Retinal pigment epithelial cell (primary cell): ENCODE data around the gene PLK5.

Experiments
- DNase-seq: peaks from one replicate; pipeline ENCODE4 v3.0.0-alpha.2; 2010; ENCODE audit warnings: low read depth
- H3K4me3 ChIP-seq: 2 replicates; pipeline ENCODE4 v1.5.1; 2011; ENCODE audit warnings: mild to moderate bottlenecking, low read length, control low read depth, moderate library complexity
- CTCF ChIP-seq: conservative IDR thresholded peaks from 2 replicates; pipeline ENCODE4 v1.5.1; 2011; ENCODE audit warnings: low read depth, low read length, control low read depth, inconsistent platforms

The PLK5 gene

GRCh38 chr19:1580382-1580781 lies 56.5 kb downstream of the PLK5 start:
- no peak for DNase-seq
- no peak overlapping the region for H3K4me3 ChIP-seq
- TF ChIP-seq CTCF: no peak

- H3K4me3 ChIP-seq: no peak overlapping the region
- no peak for TF ChIP-seq CTCF
- DNase-seq: no peak
Observed at GRCh38 chr19:1580957-1581356, 57.1 kb downstream of the PLK5 start.

GRCh38 chr19:1582201-1582600 lies 58.3 kb downstream of the PLK5 start:
- no peak for DNase-seq

GRCh38 chr19:1584500-1585242 lies 60.8 kb downstream of the PLK5 start:
- no peak overlapping the region for H3K4me3 ChIP-seq
- TF ChIP-seq CTCF: no peak
- no peak for DNase-seq

More at GRCh38 chr19:1582201-1582600, 58.3 kb downstream of the PLK5 start:
- no peak for TF ChIP-seq CTCF
- no peak overlapping the region for H3K4me3 ChIP-seq

GRCh38 chr19:1585243-1585580 lies 61.3 kb downstream of the PLK5 start:
- no peak overlapping the region for H3K4me3 ChIP-seq
- no peak for TF ChIP-seq CTCF
- DNase-seq: no peak
